ENCODE data around the gene KCNC1.

KCNC1 gene

DNA sequence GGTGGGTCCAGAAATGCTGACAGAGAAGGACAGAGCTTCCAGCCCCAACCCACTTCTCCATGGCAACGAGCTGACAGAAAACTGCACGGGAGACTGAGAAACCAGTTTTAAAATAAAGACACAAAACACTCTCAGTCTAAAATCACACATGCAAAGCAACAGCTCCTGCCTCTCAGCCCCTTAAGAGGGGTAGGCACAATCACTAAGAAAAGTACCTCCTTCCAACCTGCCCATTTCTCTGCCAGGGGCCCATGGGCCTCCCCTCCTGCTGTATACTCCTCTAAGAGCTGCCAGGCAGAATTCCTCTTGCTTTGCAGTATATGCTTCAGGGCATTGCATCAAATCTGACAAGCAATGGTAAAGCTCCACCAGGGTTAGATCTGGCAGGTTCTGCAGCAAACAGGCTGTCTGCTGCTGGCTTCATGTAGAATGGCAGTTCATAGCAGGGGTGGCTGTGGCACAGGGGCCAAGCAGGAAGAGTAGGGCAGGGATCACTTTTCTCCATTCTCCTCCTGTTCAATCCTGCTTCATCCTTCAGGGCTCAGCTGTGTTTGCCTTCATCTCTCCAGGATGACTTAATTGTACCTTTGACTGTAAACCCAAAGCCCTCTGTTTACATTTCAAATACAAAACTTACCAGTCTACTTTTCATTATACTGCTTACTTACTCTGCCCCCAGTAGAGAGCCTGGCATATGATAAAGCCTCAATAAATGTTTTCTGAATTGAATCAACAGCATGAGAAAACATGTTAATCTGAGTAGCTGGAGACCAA, 77.7 kb downstream of the KCNC1 start:
- no peaks in the 10 kb centered on the region for H3K27me3 ChIP-seq (ENCODE audit: low read depth, low read length)
- H3K27ac ChIP-seq (ENCODE audit: low read length), result no peak overlapping the region
- no peaks in the 10 kb centered on the region for H4K20me1 ChIP-seq (ENCODE audit: insufficient read depth, low read length)
- no peak overlapping the region for H3K9ac ChIP-seq (ENCODE audit: low read length)
- H3K4me3 ChIP-seq (ENCODE audit: low read length), result no peak overlapping the region
- H2AFZ ChIP-seq (ENCODE audit: low read depth, low read length), result no peak overlapping the region
- no peaks in the 10 kb centered on the region for H3K79me2 ChIP-seq (ENCODE audit: low read length)
- H3K4me2 ChIP-seq (ENCODE audit: low read length), result no peak overlapping the region
- TF ChIP-seq, protein P1, sequence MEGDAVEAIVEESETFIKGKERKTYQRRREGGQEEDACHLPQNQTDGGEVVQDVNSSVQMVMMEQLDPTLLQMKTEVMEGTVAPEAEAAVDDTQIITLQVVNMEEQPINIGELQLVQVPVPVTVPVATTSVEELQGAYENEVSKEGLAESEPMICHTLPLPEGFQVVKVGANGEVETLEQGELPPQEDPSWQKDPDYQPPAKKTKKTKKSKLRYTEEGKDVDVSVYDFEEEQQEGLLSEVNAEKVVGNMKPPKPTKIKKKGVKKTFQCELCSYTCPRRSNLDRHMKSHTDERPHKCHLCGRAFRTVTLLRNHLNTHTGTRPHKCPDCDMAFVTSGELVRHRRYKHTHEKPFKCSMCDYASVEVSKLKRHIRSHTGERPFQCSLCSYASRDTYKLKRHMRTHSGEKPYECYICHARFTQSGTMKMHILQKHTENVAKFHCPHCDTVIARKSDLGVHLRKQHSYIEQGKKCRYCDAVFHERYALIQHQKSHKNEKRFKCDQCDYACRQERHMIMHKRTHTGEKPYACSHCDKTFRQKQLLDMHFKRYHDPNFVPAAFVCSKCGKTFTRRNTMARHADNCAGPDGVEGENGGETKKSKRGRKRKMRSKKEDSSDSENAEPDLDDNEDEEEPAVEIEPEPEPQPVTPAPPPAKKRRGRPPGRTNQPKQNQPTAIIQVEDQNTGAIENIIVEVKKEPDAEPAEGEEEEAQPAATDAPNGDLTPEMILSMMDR (IDR thresholded peaks at IDR 0.05; ENCODE audit: low read depth, low read length), result no peak
- TF ChIP-seq EZH2phosphoT487 (IDR thresholded peaks at IDR 0.05; ENCODE audit: low read depth), result no peak
- no peaks in the 10 kb centered on the region for H3K4me1 ChIP-seq (ENCODE audit: low read length)
- no peaks in the 10 kb centered on the region for H3K9me3 ChIP-seq (ENCODE audit: insufficient read depth, low read length)
- H3K36me3 ChIP-seq (replicated peaks; ENCODE audit: low read depth, low read length), result no peaks in the 10 kb centered on the region

DNA sequence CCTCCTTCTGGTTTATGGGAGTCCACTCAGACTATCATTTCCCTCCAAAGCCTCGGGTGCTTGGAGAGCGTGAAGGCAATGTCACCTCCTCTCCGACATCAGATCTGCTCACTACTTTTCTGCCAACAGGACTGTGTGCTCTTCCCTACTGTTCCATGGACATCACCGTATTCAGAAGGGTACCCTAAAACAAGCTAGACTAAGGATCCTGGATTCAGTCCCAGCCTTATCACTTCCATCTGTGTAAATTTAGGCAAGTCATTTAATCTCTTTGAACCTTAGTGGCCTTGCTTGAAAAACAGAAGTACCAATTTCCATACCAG, 78.2 kb downstream of the KCNC1 start:
- Histone ChIP-seq H3K9me3 (ENCODE audit: insufficient read depth, low read length) (no peaks in the 10 kb centered on the region), H3K4me1 (ENCODE audit: low read length) (no peaks in the 10 kb centered on the region), H3K36me3 (replicated peaks; ENCODE audit: low read depth, low read length) (no peaks in the 10 kb centered on the region), H3K79me2 (ENCODE audit: low read length) (no peaks in the 10 kb centered on the region), H2AFZ (ENCODE audit: low read depth, low read length) (no peak overlapping the region), H4K20me1 (ENCODE audit: insufficient read depth, low read length) (no peaks in the 10 kb centered on the region), H3K4me3 (ENCODE audit: low read length) (no peak overlapping the region), H3K27ac (ENCODE audit: low read length) (no peak overlapping the region), H3K9ac (ENCODE audit: low read length) (no peak overlapping the region), H3K27me3 (ENCODE audit: low read depth, low read length) (no peaks in the 10 kb centered on the region), H3K4me2 (ENCODE audit: low read length) (no peak overlapping the region)
- TF ChIP-seq EZH2phosphoT487 (IDR thresholded peaks at IDR 0.05; ENCODE audit: low read depth), result no peak

DNA sequence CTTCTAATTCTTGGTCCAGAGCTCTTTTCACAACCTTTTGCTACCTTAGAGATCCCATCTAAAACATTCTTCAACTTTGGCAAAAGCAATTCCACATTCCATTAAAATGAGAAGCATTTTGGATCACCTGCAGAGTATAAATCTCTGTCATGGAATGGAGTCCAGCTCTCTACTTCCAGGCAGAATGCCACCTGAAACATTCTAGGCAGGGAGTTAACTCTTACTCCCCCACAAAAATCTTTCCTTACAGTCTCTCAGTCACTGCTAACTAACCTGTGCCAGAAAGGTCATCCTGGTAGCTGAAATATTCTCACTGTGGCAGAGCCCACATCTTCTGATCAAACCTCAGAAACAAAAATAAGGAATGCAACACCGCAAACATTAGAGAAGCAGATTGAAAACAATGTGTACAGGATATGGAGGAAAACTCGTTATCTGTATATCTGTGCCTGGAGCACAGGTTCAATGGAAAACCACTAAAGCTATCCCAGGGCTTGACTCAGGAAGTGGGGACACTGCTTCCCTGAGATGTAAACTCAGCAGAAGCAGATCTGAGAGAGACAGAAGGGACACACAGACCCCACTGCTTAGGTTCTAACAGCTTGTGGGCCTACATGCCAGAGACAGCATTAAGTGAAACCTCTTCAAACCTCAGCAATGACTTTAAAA, 78.9 kb downstream of the KCNC1 start:
- H3K4me3 ChIP-seq (ENCODE audit: low read length), result no peak overlapping the region
- no peaks in the 10 kb centered on the region for H3K4me1 ChIP-seq (ENCODE audit: low read length)
- H3K36me3 ChIP-seq (replicated peaks; ENCODE audit: low read depth, low read length), result no peaks in the 10 kb centered on the region
- H3K79me2 ChIP-seq (ENCODE audit: low read length), result no peaks in the 10 kb centered on the region
- H2AFZ ChIP-seq (ENCODE audit: low read depth, low read length), result no peak overlapping the region
- no peak overlapping the region for H3K27ac ChIP-seq (ENCODE audit: low read length)
- no peak for TF ChIP-seq EZH2phosphoT487 (IDR thresholded peaks at IDR 0.05; ENCODE audit: low read depth)
- TF ChIP-seq, protein P1 (IDR thresholded peaks at IDR 0.05; ENCODE audit: low read depth, low read length), result no peak
- H3K9ac ChIP-seq (ENCODE audit: low read length), result no peak overlapping the region
- H3K27me3 ChIP-seq (ENCODE audit: low read depth, low read length), result no peaks in the 10 kb centered on the region
- no peaks in the 10 kb centered on the region for H4K20me1 ChIP-seq (ENCODE audit: insufficient read depth, low read length)
- no peaks in the 10 kb centered on the region for H3K9me3 ChIP-seq (ENCODE audit: insufficient read depth, low read length)
- no peak overlapping the region for H3K4me2 ChIP-seq (ENCODE audit: low read length)

DNA sequence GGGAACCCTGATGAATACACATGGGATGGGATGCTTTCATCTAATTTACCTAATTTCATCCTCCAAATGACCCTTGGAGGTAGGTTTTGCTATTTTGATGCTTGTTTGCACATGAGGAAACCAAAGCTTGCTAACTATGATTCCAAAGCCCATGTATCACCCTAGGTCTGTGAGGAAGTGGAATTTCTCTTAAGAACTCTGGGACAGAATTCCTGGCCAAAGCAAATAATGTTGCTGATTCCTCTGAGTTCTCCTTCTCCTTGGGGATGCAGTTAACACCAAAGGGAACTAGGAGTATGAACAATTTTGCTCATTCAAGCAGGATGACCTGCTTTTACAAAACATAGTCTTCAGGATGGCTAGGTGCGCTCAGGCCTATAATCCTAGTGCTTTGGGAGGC, 80.0 kb downstream of the KCNC1 start:
- H2AFZ ChIP-seq (ENCODE audit: low read depth, low read length), result no peak overlapping the region
- H4K20me1 ChIP-seq (ENCODE audit: insufficient read depth, low read length), result no peaks in the 10 kb centered on the region
- H3K4me1 ChIP-seq (ENCODE audit: low read length), result no peaks in the 10 kb centered on the region
- no peak overlapping the region for H3K4me3 ChIP-seq (ENCODE audit: low read length)
- H3K27me3 ChIP-seq (ENCODE audit: low read depth, low read length), result no peaks in the 10 kb centered on the region
- no peak overlapping the region for H3K4me2 ChIP-seq (ENCODE audit: low read length)
- H3K36me3 ChIP-seq (replicated peaks; ENCODE audit: low read depth, low read length), result no peaks in the 10 kb centered on the region
- no peaks in the 10 kb centered on the region for H3K9me3 ChIP-seq (ENCODE audit: insufficient read depth, low read length)
- H3K9ac ChIP-seq (ENCODE audit: low read length), result no peak overlapping the region
- H3K79me2 ChIP-seq (ENCODE audit: low read length), result no peaks in the 10 kb centered on the region
- no peak for TF ChIP-seq EZH2phosphoT487 (IDR thresholded peaks at IDR 0.05; ENCODE audit: low read depth)
- H3K27ac ChIP-seq (ENCODE audit: low read length), result no peak overlapping the region

DNA sequence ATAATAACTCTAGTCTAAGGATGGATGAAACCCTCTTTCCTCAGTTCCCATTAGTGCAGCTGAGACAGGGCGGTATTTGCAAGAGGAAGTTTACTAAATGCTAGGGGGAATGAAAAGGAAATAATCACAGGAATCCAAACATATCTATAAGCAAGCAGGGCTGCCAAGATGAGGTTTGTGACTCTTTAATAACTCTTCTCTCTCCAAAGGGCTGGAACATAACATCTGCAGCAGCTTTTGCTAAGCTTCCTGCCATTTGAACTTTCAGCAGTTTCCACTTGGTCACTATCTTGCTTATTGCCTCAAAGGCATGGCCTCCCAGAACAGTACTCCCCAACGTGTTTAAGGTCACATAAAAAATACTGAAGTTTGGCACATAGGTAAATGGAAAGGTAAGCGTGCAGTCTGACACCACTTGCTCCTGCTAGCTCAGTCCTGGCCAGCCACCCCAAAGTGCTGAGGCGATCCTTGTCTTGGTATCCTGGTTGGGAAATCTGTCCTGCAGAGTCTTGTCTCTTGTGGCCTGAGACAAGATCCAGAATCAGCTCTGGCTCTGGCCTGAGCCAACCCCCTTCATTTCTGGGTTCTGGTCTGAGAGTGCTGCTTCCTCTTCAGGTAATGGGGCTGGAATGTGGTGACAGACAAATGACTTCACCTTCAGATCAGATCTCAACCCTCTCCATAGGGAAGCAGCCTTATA, 81.8 kb downstream of the KCNC1 start:
- Histone ChIP-seq H3K36me3 (replicated peaks; ENCODE audit: low read depth, low read length) (no peaks in the 10 kb centered on the region), H3K27me3 (ENCODE audit: low read depth, low read length) (no peaks in the 10 kb centered on the region), H3K4me2 (ENCODE audit: low read length) (no peak overlapping the region), H2AFZ (ENCODE audit: low read depth, low read length) (no peak overlapping the region), H3K4me1 (ENCODE audit: low read length) (no peaks in the 10 kb centered on the region), H3K9ac (ENCODE audit: low read length) (no peak overlapping the region), H3K4me3 (ENCODE audit: low read length) (no peak overlapping the region), H3K9me3 (ENCODE audit: insufficient read depth, low read length) (no peaks in the 10 kb centered on the region), H3K79me2 (ENCODE audit: low read length) (no peaks in the 10 kb centered on the region), H4K20me1 (ENCODE audit: insufficient read depth, low read length) (no peaks in the 10 kb centered on the region), H3K27ac (ENCODE audit: low read length) (no peak overlapping the region)
- no peak for TF ChIP-seq EZH2phosphoT487 (IDR thresholded peaks at IDR 0.05; ENCODE audit: low read depth)
- TF ChIP-seq, protein P1 (IDR thresholded peaks at IDR 0.05; ENCODE audit: low read depth, low read length), result no peak
